ENCODE data around the gene CBLC.

GRCh38 chr19:44822670-44823372, 45.1 kb downstream of the CBLC start:
- no peak for TF ChIP-seq CTCF (optimal IDR thresholded peaks at IDR 0.05 in 1 of 3, IDR thresholded peaks at IDR 0.05 in 1 of 3, conservative IDR thresholded peaks at IDR 0.05 in 1 of 3; ENCODE audit: extremely low read depth in 1 of 3, insufficient read depth in 2 of 3, low read length in 3 of 3)
- TF ChIP-seq EZH2 (IDR thresholded peaks at IDR 0.05; ENCODE audit: low read length): no peak

All from keratinocyte (primary cell).